H1 (cell line): ENCODE results near the gene C3orf18.

Experiments used
- EGR1 ChIP-seq: IDR thresholded peaks from 2 replicates; pipeline ENCODE4 v1.6.1; 2011; ENCODE audit warnings: low read depth, low read length, borderline replicate concordance
- HDAC2 ChIP-seq, 2 experiments: fragments of 300-600 bp in 1 of 2; sonication (generic) in 1 of 2; IDR thresholded peaks; 2 replicates each; pipeline ENCODE4 v1.6.1; 2011 to 2012; ENCODE audit warnings: low read depth in 2 of 2, low read length in 2 of 2, mild to moderate bottlenecking in 2 of 2, moderate library complexity in 2 of 2, borderline replicate concordance in 1 of 2, inconsistent platforms in 1 of 2

DNA sequence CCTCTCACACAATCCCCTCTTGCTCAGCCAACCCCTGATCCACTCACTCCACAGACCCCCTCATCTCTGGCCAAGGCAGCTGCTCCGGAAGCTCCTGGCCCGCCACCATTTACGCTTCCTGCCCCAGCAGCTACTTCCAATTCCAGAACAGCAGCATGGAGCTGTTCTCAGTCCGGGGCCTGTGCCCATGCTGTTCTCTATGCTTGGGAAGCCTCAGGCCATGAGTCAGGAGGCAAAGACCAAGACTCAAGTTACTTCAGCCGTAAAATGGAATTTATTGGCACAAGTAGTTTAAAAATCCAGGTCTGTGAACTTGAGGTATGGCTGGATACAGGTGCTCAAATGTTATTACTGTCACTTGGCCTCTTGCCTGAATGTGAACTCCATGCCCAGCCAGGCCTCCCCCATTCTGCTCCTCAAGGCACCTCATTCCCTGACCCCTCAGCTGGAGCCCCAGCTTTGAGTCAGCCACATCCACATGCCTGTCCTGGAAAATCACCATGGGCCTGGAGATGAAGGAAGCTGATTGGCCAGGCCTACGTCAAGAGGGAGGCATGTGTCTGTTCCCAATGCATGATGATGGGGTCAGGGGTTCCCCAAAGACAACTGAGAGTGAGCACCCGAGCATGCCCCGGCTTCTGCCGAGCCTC, 32.7 kb downstream of the C3orf18 start:
- TF ChIP-seq EGR1 (no peak), HDAC2 (IDR thresholded peaks at IDR 0.05; ENCODE audit: borderline replicate concordance in 1 of 2, low read depth in 2 of 2, low read length in 2 of 2) (no peak)
